Bone marrow (tissue), 2 donors: ENCODE results near the gene JAML.

ENCODE experiments used
- DNase-seq, 2 donors: peaks; one replicate each; lab custom pipeline; 2025; lab: John Stamatoyannopoulos, UW

The JAML gene

DNA sequence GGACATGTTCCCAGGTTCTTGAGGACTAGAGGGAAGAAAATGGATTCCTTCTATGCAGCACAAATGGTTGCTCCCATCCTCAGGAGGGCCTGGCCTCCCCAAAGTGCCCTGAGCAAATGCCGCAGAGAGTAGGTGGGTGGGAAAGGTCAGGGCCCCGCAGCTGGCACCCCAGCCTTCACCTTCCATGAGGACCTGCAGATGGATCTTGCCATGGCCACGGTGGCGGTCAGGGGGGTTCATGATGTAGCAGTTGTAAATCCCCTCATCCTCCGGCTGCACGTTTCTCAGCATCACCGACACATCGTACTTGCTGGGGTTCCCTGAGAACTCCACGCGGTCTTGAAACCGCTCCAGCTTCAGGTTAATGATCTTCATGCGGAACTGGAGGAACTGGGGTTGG, 56.9 kb downstream of the JAML start:
- DNase-seq = no peak

GRCh38 chr11:118167253-118167652, 57.6 kb downstream of the JAML start:
- DNase-seq = no peak

DNA sequence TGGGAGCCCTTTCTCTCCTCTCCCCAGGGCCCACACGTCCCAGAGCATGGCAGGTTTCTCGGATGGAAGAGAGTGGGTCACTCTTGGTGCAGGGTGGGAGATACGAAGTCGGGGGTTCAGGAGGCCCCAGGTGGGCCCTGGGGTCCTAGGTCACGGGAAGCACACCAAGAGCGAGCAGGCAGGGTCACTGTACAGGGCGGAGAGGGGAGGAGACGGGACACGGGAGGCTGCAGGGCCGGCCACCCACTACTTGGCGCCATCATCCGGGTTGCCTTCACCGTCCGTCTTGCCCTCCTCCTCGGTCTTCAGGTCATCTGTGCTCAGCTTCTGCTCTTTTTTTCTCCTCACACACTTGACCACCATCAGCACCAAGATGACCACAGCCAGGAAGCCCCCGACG, 58.2 kb downstream of the JAML start:
- no peak for DNase-seq

DNA sequence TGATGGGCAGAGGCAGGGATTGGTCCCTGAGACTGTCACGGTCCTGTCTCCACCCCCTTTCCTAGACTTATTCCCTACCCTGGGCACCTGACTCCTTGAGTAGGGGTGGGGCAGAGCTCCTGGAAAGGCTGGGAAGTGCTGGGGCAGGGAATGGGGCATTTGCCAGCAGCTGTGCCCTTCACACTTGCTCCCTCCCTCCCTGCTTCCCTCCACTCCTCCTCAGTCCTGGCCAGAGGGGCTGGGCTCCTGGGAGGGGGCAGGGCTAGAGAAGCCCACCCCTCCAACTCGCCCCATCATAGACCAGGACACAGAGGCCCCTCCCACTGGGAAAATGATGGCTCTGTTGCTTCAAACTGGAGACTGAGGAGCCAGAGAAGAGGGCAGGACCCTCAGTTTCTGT, 59.9 kb downstream of the JAML start:
- DNase-seq = no peak

DNA sequence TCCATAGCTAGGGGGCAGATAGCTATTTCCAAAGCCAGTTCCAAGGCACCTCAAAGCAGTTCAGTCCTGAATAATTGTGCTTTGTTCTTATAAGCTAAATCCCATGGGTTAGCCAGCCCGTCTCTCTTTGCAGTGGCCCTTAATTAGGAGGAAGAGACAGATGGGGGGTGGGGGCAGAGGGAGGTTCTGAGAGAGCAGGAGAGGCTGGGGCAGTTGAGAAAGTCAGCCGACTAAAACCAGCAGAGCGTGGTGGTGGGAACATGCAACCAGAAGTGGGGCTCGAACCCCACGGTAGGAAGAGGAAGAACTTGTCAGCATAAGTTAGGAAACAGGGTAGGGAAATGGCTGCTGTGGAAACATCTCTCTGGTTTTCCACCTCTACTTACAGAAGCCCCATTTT, 61.3 kb downstream of the JAML start:
- no peak for DNase-seq

GRCh38 chr11:118162846-118163245, 62.0 kb downstream of the JAML start:
- DNase-seq = no peak

- no peak for DNase-seq
Measured at GRCh38 chr11:118161786-118162185, 63.0 kb downstream of the JAML start.

GRCh38 chr11:118157186-118157895, 67.5 kb downstream of the JAML start:
- DNase-seq = no peak

DNA sequence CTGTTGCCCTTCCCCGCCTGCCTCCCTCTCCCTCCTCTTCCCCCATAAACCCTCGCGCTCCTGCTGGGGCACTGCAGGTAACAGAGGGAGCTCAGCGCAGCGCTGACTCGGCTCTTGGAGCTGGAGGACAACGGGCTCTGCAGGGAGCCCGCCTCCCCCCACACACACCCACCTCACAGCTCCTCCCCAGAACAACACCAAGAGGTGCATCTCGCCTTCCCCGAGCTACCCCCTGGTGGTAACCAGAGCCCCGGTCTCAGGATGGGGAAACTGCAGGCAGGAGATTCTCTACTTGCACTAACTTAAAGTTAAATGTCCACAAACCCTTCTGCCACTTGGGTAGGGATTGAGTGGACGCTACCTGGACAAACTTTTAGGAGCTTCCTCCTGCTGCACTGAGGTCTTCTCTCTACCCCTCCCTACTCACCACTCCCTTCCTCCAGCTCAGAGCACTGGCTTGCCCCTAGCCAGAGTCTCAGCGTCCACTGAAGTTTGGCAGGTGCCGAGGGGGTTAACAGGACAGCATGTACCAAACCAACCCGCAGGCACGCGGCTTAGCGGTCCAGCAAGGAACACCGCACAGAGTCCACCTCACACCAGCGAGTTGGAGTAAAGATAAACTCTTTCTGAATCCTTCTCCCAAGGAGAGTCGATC, 68.2 kb downstream of the JAML start:
- DNase-seq = no peak

- no peak for DNase-seq
Measured at GRCh38 chr11:118155776-118156530, 68.9 kb downstream of the JAML start.

- DNase-seq = no peak
Measured at GRCh38 chr11:118154641-118155040, 70.2 kb downstream of the JAML start.

- no peak for DNase-seq
Measured at GRCh38 chr11:118153976-118154375, 70.8 kb downstream of the JAML start.

- DNase-seq = no peak
Measured at GRCh38 chr11:118153516-118153915, 71.3 kb downstream of the JAML start.

DNA sequence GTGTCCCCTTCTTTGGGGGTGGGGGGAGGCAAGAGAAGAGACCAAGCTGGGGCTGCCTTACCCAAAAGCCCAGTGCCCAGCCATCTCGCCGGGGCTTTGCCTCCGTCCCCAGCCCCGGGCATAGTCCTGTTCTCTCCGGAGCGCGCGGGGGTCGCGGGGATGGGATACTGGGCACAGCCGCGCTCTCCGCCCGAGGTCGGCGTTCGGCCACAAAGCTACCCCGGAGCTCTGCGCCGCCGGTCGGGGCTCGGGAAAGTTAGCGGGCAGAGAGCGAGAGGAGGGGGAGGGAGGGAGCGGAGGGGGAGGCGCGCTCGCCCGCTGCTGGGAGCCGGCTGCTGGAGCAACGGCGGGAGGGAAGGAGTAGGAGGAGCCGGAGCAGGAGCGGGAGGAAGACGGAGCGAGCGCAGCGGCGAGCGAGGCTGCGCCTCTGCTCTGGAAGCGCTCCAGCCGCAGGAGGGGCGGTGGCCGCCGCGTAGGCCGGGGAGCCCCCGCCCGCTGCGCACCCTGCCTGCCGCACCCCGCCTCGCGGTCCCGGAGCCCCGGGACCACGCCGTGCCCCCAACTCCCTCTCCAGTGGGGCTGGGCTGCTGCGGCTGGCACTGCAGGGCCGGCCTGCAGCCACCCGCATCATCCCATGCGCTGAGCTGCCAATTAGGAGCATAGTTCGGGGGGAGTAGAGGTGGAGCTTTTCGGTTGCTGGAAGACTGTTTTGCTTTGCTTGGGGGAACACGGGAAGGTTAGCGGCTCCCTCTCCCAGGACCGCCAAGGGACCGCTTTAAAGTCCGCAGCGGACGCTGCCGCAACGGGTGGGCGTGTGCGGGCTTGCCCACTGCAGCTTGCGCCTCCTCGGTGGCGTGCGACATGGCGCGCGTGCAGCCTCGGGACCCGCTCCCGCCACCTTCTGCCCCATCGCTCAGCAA, 72.0 kb downstream of the JAML start, which contains the start of gene SCN4B:
Gene SCN4B, minus strand, starts transcription at position 272 of the 920 bp plus-strand sequence. Its CDS starts 150 bp downstream, at position 122.
- DNase-seq = no peak

DNA sequence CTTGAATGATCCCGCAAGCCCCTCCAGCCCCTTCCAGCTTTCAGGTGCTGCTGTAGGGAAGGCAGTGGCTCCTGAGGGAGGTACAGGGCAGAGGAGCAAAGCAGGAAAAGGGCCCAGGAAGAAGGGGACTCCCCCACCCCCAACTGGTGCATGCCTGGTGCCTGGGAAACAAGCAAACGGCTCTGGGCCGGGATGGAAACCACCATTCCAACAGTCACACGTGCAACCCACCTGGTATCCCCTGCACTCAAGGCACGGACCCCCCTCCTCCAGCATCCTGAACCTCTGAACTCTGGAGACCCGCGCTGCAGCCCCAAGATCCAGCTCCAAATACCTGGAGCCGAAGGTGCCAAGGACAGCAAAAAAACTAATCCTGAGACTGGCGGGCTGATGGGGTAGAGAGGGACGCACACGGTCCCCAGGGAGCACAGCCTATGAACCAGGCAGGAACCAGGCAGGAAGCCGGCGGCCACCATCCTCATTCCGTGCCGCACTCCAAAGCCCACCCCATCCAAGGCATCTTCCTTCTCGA, 72.7 kb downstream of the JAML start:
- DNase-seq = no peak

GRCh38 chr11:118151431-118151830, 73.4 kb downstream of the JAML start:
- no peak for DNase-seq

- DNase-seq = no peak
Measured at GRCh38 chr11:118149493-118149892, 75.3 kb downstream of the JAML start.

DNA sequence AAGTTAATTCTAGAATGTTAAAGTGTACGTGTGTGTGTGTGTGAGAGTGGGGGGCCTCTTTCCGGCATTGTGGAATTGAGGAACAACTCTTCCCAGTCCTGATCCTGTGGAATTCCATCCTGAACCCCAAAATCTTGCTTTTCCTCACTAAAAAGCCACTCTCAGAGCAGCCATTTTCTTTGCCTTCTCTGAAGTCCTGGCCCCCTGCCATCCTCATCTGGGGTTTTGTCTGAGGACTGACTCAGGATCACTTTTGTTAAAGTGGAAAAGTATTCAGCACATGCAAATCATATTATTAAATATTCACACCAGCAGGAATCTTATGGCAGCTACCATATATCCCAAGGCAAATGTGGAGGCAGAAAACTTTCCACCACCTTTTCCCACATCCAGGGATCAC, 76.0 kb downstream of the JAML start:
- no peak for DNase-seq

DNA sequence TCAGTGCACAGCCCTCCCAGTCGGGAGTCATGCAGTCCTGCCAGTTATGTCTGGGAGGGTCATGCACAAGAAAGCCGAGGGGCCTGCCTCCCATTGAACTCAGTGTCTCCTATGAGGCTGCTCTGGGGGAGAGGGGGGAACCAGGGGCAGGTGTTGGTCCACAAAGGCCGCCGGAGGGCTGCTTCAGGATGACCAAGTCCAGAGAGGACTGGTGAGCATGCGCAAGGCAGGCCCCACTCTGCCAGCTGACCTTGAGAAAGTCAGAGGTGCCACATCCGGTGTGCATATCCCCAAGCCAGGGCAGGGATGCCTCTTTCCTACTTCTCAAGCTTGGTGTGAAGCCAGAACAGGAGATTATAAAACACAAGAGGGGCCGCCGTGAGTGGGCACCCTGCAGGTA, 76.6 kb downstream of the JAML start:
- no peak for DNase-seq

DNA sequence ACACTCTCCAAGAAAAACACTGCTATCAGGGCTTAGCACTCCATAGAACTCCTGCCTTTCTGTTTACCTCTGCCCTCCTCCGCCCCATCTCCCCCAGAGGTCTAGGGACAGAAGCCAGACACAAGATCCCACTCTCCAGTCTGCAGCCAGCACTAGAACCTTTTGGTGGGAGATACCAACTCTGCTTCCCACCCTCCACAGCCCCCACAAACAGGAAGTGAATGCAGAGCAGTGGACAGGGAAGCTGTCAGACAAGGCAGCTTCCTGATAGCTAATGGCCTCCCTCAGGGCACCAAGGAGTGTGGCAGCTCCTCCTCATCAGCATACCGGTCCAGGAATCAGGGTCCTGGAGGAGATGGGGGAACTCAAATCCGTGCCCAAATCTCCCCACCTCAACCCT, 77.3 kb downstream of the JAML start:
- no peak for DNase-seq

DNA sequence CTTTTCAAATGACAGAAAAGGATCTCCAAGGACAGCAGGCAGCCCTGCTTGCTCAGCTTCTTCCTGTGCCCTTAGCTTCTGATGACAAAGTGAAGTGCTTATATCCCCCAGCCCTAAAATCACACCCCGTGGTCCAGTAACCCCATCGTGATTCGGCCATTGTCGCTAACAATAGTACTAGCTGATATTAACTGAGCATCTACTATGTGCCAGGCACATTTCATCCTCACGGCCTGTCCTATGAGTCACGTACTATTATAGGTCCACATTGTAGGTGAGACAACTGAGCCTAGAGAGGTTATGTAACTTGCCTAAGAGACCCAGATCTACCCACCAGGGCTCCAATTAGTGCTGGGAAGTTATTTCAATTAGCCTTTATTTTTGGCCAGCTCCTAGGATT, 78.3 kb downstream of the JAML start:
- DNase-seq = no peak
